MV-4-11 (cell line): ENCODE results near the gene MED27.
A peak's percentile ranks its signal among the peaks of the same experiment; 100 is the strongest.
"Not testable (repeated sequence)": the region's sequence is repeated elsewhere in the genome, so short reads cannot be mapped to it uniquely, and the experiment has no call there.

Experiments
- DNase-seq: peaks from one replicate; lab custom pipeline; 2025; lab: John Stamatoyannopoulos, UW

MED27 gene

DNA sequence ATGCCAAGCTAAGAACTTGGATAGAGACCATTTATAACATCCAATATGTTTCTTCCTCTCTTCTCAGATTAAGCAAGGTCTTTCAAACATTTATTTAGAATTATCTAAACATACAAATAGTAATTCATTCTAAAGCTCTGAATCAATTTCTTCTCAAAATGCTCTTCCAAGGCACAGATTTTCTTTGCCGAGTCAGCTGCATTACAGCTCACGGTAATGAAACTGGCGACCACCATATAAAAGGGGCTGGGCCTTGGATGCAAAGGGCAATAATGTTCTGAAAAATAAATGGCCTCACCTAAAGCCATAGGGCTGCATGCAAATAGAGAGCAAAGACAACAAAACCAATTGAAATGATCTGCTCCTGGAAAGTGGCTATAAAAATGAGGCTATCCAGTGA lies 63.8 kb downstream of the MED27 start:
- DNase-seq = no peak

DNA sequence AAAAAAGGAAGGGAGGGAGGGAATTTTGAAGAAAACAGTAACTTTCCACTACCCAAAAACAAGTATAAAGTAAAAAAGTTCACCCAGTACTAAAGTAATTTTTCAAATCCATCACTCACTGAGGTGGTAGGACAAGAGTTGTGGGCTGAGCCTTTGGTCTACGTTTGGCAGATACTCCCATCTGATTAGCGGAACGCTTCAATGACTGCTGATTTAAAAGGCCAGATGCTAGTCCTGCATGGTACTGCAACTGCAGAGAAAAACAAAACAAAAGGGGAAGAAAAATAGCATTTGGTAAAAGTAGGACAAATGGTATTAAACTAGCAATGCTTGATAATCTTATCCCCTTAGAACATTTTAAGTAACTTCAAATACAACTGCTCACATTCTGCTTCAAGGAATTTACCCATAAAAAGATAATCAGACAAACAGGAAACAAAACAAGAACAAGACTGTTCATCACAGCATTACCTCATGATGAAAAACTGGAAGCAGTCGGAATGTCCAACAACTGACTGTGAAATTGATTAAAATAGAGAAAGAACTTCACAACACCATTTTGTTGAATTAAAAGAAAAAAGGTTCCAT lies 65.4 kb downstream of the MED27 start:
- no peak for DNase-seq

DNA sequence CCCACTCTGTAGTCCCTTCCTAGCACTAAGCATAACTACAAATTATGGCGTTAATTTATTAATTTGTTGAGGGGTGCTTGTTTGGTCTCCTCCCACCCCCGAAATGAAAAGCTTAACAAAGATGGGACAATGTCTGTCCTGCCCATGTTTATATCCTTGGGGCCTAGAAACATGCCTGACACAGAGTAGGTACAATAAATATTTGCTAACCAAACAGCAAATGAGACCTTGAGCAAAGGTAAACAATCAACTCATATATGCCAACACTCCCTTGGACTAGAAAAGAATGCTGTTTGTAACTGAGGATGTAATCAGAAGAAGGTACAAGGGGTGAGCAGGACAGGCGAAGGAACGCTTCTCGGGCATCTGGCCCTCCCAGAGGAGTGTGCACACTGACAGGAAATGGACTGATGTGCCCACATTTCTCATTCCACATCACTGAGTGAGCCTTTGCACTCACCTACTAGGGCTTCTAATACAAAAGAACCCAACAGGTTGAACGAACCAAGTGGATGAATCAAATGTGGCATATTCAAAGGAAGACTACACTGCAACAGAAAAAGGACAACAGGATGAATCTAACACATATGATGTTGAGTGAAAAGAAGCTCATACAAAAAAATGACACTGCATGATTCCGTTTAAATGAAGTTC lies 66.8 kb downstream of the MED27 start:
- no peak for DNase-seq

DNA sequence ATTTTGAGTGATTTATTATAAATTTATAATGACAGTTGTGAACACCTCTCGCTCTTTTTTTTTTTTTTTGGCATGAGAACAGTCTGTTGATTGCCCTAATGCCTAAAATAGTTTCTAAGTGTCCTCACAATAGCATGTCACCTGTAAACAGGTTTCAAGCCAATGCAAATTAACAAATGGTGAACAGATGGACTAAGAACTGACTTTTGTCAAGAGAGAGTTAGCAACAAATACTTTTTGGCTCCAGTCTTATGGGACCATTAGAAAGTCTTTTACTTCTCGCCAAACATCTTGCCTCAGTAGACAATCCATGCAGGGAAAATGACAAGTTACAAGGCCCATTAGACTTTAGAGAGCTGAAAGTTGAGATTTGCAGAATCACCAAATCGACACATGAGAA lies 67.8 kb downstream of the MED27 start:
- no peak for DNase-seq

DNA sequence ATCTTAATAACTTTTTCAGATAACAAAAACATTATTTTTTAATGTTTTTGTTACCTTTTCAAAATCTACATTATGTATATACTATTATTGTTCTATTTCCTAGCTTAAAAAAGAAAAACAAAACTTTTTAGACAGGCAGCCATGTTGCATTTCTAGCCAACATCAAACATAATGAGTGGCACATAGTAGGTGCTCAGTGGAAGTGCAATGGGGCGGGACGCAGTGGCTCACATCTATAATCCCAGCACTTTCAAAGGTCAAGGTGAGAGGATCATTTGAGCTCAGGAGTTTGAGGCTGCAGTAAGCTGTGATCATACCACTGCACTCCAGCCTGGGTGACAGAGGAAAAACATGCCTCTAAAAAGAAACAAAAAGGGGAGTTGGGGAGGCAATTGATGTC lies 68.4 kb downstream of the MED27 start:
- no peak for DNase-seq

DNA sequence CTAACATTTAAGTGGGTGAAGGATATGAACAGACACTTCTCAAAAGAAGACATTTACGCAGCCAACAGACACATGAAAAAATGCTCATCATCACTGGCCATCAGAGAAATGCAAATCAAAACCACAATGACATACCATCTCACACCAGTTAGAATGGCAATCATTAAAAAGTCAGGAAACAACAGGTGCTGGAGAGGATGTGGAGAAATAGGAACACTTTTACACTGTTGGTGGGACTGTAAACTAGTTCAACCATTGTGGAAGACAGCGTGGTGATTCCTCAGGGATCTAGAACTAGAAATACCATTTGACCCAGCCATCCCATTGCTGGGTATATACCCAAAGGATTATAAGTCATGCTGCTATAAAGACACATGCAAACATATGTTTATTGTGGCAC lies 69.5 kb downstream of the MED27 start:
- not testable (repeated sequence) for DNase-seq

DNA sequence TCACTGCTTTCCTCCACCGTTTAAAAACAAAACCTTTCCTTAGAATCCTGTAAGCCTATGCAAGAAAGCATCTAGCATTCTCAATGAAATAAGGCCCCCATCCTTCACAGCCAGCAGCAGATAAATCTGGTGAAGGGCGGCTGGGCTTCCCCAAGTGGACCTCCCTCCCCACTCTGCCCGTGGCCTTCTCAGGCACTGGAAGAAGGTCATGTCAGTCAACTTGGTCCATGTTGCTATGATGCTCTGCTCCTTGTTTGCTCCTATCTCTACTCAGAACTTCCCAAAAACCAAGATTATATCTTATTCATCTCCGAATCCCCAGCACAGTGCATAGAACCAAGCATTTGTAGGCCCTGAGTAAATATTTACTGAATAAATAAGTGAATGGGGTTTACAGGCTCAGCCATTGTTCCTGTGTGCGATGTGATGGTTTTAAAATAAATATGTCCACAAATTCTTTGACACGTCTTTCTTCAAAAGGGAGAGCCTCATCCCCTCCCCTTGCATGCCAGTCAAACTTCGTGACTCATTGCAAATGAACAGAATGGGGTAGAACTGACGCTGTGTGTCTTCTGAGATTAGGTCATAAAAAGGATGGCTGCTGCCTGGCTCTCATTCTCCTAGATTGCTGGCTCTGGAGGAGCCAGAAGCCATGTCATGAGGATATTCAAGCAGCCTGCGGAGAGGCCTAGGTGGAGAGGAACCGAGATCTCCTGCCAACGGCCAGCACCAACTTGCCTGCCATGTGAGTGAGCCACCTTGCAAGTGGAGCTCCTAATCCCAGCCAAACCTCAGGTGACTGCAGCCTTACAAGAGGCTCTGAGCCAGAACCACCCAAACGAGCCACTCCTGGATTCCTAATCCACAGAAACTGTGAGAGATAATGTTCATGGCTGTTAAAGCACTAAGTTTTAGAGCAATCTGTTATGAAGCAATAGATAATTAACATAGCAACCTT lies 70.5 kb downstream of the MED27 start:
- no peak for DNase-seq

DNA sequence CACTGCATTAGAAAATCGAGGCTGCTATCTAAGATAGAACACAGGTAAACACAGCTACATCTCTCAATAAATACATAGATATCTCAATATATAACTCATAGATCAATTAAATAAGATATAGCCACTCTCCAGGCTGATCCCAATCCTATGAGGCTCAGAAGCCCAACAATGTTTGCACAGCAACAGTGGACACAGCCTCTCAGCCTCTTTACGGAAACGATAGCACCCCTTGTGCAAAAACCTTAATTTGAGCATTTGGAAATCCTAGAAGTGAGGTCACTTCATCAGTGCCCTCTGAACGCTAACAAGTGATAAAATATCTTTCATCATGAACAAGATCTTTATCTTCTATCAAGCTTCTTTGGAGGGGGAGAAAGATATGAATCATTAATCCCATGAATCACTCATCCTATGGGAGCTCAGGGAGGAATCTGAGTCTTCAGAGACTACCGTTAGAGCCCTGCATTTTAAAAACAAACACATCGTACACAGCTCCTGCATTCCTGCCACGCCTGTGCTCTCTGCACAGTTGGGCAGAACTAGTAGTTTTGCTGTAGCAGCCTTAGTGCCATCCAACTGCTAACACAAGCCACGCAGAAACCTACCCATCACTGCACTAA lies 71.4 kb downstream of the MED27 start:
- no peak for DNase-seq

DNA sequence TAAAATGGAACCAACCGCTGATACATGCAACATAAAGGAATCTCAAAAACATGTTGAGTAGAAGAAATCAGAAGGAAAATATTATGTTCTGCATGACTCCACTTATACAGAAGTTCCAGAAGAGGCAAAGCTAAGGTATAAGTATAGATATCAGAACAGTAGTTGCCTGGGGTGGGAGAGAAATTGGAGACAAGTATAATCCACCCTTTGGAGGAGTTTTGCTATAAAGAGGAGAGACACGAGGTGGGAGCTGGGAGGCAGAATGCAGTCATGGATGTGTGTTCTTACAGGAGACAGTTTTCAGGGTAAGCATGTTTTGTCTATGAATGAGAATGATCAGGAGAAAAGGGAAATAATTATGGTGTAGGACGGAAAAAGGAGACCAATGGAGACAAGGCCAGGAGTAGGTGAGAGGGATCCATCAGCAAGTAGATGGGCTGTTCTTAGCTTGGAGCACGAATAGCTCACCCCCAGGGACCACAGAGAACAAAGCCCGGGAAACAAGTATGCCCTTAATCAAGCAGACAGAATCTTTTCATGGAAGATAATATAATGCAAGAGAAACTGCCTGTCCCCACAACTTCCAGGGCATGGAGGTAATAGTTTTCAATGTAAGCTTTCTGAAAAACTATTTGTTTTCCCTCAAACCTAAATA lies 72.2 kb downstream of the MED27 start:
- no peak for DNase-seq

DNA sequence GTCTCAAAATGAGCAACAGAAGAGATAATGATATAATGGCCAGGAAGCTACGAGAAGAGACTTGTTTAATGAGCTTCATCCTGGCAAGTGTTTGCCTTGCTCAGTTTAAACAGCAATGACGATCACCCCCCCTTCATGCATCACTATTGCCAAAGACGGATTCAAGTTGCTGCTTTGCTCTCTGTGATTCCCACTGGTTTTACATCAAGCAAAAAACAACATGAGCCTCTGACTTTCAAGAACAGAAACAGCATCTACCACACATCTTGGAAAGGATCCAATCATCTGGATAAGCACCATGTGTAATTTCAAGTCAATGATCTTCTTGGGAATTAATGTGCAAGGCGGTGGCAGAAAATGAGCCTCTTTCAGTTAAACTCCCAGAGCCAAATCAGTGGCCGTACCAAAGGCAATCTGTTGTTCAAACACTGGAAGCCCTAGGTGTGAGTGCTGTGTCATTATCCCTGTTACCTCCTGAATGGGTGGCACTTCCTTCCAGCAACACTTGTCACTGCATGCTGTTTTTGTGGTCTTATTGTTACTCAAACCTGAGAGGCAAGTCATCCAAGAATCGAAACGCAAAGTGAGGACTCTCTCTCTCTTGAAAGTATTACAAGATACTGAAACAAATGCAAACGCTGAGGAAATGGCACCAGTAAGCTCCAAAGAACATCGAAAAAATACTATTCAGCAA lies 72.8 kb downstream of the MED27 start:
- no peak for DNase-seq

DNA sequence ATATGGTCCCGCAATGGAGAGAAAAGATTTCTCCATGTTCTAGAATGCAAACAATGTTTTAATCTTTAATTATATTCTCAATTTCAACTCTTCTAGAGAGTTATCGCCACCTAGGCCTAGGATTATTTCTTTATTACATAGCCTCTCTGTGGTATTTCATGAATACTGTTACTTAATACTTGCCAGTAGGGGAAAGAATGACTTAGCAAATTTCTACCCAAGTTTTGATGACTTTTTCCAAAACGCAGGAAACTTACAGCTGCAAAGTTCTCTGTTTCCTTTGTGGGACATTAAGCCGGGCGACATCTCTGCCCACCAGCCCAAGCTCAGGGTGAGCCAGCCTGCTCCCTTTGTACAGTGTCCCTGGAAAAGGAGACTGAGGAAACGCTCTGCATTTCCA lies 73.8 kb downstream of the MED27 start:
- DNase-seq = no peak

DNA sequence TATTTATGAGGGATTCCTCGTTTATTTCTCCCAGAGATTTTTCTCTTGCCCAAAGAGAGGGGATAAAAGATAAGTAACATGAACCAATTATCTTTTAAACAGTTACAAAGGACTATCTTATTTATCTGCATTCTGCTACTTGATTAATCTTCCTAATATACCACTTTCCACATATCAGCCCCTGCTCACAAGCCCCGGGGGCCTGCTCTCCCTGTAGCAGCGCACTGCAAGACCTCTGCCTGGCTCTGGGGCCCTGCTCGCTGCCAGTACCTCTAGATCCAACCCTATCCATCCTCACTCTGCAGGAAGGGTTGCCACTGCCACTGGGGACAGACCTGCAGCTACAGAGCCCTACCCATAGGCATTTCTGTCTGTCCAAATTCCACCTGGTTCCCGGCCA lies 75.3 kb downstream of the MED27 start:
- no peak for DNase-seq

DNA sequence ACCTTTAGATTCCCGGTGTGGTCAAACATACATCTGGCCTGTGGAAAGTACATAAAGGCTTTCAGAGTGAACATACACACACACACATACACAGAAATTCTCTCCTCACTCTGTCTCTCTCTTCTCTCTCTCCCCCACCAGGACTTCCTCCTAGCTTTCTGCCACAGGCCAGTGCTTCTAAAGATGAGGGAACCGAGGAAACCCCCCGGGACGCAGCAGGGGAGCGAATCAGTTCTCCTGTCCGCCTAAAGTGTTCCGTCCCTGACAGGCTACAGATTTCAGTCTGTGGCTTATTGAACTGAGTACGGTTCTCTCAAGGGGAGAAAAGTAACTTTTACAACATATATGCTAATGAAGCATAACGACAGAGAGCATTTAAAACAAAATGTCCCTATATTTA lies 75.8 kb downstream of the MED27 start:
- no peak for DNase-seq

DNA sequence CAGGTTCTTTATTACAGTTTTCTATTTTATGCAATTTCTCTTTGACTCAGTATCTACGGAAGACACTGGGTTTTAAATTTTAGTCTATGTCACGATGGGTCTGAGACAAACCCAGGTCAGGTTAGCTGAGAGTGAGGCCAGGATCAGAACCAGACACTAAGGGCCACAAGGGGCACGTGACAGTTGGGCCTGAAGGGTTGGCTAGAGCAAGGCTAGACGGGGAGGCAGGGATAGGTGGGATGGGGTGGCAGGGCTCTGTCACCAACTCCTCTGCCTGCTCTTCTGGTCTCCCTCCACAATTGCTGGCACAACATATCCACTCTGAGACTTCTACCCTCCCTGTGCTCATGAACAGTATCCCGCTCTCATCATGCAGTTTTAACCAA lies 76.4 kb downstream of the MED27 start:
- no peak for DNase-seq

DNA sequence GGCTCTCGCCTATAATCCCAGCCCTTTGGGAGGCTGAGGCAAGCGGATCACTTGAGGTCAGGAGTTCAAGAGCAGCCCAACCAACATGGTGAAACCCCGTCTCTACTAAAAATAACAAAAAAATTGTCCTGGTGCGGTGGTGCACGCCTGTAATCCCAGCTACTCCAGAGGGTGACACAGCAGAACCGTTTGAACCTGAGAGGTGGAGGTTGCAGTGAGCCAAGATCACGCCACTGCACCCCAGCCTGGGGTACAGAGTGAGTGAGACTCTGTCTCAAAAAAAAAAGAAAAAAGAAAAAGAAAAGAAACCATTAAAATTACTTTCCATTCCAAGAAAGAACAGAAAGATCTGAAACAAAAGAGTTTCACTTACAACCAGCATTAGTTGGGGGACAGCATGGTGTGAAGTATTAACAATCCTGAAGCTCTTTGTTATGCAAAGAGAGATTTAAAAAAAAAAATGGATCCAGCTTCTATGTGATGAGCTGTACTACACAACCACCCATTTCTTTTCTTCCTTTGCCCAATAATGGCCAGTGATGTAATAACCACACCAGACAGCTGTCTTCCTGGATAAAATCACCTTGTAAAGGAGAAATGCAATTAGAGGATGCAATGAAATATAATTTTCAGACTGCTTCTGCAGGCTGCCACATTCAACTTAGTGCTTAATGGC lies 76.9 kb downstream of the MED27 start:
- DNase-seq = no peak

DNA sequence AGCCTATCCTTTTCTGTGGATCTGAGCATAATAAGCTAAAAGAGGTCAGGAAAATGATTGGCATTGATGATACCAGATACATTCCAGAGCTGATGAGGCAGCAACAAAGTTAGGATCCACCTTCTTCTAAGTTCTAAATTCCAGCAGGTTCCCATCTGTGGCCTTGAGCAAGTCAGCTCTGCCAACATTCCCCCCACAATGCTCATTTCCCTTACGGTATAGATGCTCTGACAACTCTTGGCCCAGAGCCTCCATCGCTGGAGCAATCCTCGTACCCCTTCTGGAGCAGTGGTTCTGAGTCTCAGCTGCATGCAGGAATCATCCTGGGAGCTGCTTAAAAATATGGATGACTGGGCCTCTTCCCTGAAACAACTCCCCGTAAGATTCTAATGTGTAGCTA lies 78.1 kb downstream of the MED27 start:
- no peak for DNase-seq

DNA sequence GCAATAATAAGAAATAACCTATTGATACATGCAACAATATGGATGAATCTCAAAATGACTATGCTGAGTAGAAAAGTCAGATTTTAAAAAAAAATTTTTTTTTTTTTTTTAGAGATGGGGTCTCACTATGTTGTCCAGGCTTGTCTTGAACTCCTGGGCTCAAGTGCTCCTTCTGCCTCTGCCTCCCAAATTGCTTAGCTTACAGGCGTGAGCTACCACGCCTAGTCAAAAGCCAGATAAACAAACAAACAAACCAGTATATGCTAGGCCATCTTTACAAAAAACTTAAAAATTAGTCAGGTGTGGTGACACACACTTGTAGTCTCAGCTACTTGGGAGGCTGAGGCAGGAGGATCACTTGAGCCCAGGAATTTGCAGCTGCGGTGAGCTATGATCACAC lies 79.0 kb downstream of the MED27 start:
- DNase-seq = no peak

DNA sequence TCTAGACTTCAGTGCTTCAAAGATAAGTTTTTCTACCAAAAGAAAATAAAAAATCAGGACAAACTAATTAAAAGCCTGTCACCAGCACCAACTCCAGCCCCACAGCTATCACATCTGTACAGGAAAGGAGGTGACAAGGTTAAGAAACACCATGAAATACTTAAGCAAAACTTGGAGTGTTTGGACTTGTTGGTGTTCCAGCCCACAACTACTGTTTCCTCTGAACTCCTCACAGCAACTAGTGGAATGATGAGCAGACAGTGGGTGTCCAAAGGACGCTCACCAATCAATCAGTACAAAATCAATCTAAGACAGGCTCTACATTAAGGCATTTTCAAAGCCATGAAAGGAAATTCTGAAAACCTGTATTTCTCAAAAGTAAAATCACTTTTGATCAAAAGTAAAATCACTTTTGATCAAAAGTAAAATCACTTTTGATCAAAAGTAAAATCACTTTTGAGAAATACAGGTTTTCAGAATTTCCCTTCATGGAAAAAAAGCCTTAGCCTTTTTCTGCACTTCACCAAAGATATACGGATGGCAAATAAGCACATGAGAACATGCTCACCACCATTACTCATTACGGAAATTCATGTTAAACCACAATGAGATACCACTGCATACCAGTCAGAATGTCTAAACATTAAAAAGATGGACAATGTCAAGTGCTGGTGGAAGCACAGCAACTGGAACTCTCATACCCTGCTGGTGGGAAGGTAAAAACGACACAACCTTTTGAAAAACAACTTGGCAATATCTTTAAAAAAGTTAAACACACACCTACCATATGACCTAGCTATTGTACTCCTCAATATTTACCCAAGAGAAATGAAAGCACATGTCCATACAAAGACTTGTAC lies 79.7 kb downstream of the MED27 start:
- DNase-seq = peak; percentile 24

DNA sequence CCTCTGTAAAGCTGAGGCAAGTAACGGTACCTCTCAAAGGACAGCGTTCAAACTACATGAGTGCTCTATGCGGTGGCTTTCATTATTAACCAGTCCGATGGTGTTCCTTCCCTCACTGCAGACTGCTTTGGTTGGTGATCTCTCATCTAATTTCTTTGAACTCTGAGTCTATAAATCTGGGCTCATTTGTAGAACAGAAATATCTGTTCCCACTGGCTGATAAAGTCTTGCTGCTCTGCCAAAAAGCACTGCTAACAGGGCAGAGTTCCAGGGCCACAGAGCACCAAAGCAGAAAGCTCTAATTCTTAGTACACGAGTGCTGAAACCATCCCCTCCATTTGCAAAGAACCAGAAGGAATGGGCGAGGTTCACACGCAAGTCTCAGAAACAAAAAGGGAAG lies 81.9 kb downstream of the MED27 start:
- DNase-seq = no peak

DNA sequence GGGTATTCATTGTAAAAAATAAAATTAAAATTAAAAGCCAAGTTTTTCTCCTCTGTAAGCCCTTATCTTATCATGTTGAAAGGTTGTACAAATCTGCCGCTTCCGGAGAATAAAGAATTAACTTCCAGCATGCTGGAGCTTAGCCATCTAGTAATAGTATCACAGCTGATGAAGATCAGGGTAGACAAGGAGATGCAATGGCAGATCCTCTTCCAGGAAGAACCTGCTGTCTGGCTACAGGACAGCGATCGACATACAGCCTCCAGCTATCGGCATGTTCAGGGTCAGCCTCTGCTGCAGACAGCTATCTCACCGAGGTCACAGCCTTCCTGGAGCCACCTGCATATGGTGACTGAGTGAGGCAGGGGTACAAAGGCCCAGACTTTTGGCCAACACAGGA lies 82.6 kb downstream of the MED27 start:
- DNase-seq = no peak
